HepG2 (cell line): Measurements from ENCODE around the gene OPA3. TPM values are rescaled to one million over a fixed set of nuclear protein-coding genes. Genes with fewer than 3 reads are reported as not detected.

Source experiments
- BATF2 ChIP-seq: sonication (generic); formaldehyde crosslinking; IDR thresholded peaks from 2 replicates; pipeline ENCODE4 v1.8.0; 2022; ENCODE audit warnings: mild to moderate bottlenecking, missing genetic modification reagents, moderate library complexity
- CAMTA2 ChIP-seq: sonication (generic); formaldehyde crosslinking; IDR thresholded peaks from 2 replicates; pipeline ENCODE4 v1.4.0; 2020; ENCODE audit warnings: mild to moderate bottlenecking, missing genetic modification reagents, borderline replicate concordance
- CHD2 ChIP-seq: IDR thresholded peaks from 2 replicates; pipeline ENCODE4 v1.6.1; 2011; ENCODE audit warnings: low read depth, low read length, improper control_type of control experiment
- FOSL2 ChIP-seq: sonication (generic); formaldehyde crosslinking; IDR thresholded peaks from 2 replicates; pipeline ENCODE4 v1.4.0; 2020; ENCODE audit warnings: missing genetic modification reagents
- GMEB1 ChIP-seq: sonication (generic); formaldehyde crosslinking; IDR thresholded peaks from 2 replicates; pipeline ENCODE4 v1.5.1; 2020; ENCODE audit warnings: missing genetic modification reagents, mild to moderate bottlenecking, borderline replicate concordance
- KLF12 ChIP-seq: sonication (generic); formaldehyde crosslinking; IDR thresholded peaks from 2 replicates; pipeline ENCODE4 v1.4.0; 2020; ENCODE audit warnings: missing genetic modification reagents, borderline replicate concordance
- MAFG ChIP-seq: sonication (generic); formaldehyde crosslinking; IDR thresholded peaks from 2 replicates; pipeline ENCODE4 v1.5.1; 2020; ENCODE audit warnings: mild to moderate bottlenecking, missing genetic modification reagents
- MED13 ChIP-seq: sonication (generic); formaldehyde crosslinking; IDR thresholded peaks from 2 replicates; pipeline ENCODE4 v1.5.0; 2020; ENCODE audit warnings: missing genetic modification reagents
- MXD3 ChIP-seq: IDR thresholded peaks from 2 replicates; pipeline ENCODE4 v1.6.1; 2016; ENCODE audit warnings: mild to moderate bottlenecking, missing biosample characterization, missing genetic modification reagents
- MZF1 ChIP-seq: sonication (generic); formaldehyde crosslinking; IDR thresholded peaks from 2 replicates; pipeline ENCODE4 v1.8.1; 2023; ENCODE audit warnings: mild to moderate bottlenecking, missing genetic modification reagents, borderline replicate concordance
- PCBP1 ChIP-seq: fragments of 200-400 bp; formaldehyde crosslinking; IDR thresholded peaks from 2 replicates; pipeline ENCODE4 v1.6.1; 2017; ENCODE audit warnings: mild to moderate bottlenecking, low read depth, low read length, borderline replicate concordance
- PHF21A ChIP-seq: sonication (generic); formaldehyde crosslinking; IDR thresholded peaks from 2 replicates; pipeline ENCODE4 v1.5.0; 2020; ENCODE audit warnings: mild to moderate bottlenecking, missing genetic modification reagents
- ZBTB38 ChIP-seq: sonication (generic); formaldehyde crosslinking; IDR thresholded peaks from 2 replicates; pipeline ENCODE4 v1.5.1; 2020; ENCODE audit warnings: mild to moderate bottlenecking, missing genetic modification reagents
- ZFP90 ChIP-seq: sonication (generic); formaldehyde crosslinking; IDR thresholded peaks from 2 replicates; pipeline ENCODE4 v1.8.0; 2022; ENCODE audit warnings: missing genetic modification reagents, mild to moderate bottlenecking, inconsistent platforms, borderline replicate concordance
- ZFY ChIP-seq: sonication (generic); formaldehyde crosslinking; IDR thresholded peaks from 2 replicates; pipeline ENCODE4 v1.4.0; 2020; ENCODE audit warnings: missing genetic modification reagents
- ZNF205 ChIP-seq: IDR thresholded peaks from 2 replicates; pipeline ENCODE4 v1.6.1; 2018; ENCODE audit warnings: missing biosample characterization, missing genetic modification reagents
- ZNF256 ChIP-seq: sonication (generic); formaldehyde crosslinking; conservative IDR thresholded peaks from 2 replicates; pipeline ENCODE4 v1.4.0; 2020; ENCODE audit warnings: missing genetic modification reagents
- ZNF280B ChIP-seq: sonication (generic); formaldehyde crosslinking; IDR thresholded peaks from 2 replicates; pipeline ENCODE4 v1.5.0; 2020; ENCODE audit warnings: missing genetic modification reagents, mild to moderate bottlenecking, borderline replicate concordance
- ZNF333 ChIP-seq: sonication (generic); formaldehyde crosslinking; IDR thresholded peaks from 2 replicates; pipeline ENCODE4 v1.4.0; 2020; ENCODE audit warnings: mild to moderate bottlenecking, missing genetic modification reagents, borderline replicate concordance
- ZNF800 ChIP-seq: sonication (generic); formaldehyde crosslinking; IDR thresholded peaks from 2 replicates; pipeline ENCODE4 v1.4.0; 2020; ENCODE audit warnings: missing genetic modification reagents
- ZNF839 ChIP-seq: sonication (generic); formaldehyde crosslinking; IDR thresholded peaks from 2 replicates; pipeline ENCODE4 v1.4.0; 2020; ENCODE audit warnings: missing genetic modification reagents, mild to moderate bottlenecking, borderline replicate concordance
- ZNF878 ChIP-seq: sonication (generic); formaldehyde crosslinking; IDR thresholded peaks from 2 replicates; pipeline ENCODE4 v1.8.1; 2023; ENCODE audit warnings: mild to moderate bottlenecking, missing genetic modification reagents, moderate library complexity
- ZSCAN9 ChIP-seq: IDR thresholded peaks from 2 replicates; pipeline ENCODE4 v1.6.1; 2016; ENCODE audit warnings: borderline replicate concordance
- polyA plus RNA-seq, 8 experiments: library from polyadenylated mRNA; depleted of rRNA in 3 of 8; stranded (reverse) in 7 of 8; unstranded in 1 of 8; fragments of >200 nt; fragmentation: Illumina TruSeq in 4 of 8; extraction: Trizol in 4 of 8; gene quantifications; 2 replicates each; pipeline versions ENCODE4 v1.2.1 to v1.2.3, GENCODE V29; 2011 to 2016; ENCODE audit warnings: low read depth in 4 of 8, missing spikeins in 1 of 8, mixed read lengths in 1 of 8; ENCODE audit not compliant: insufficient read depth in 1 of 8
- total RNA-seq, 5 experiments: library from RNA; depleted of rRNA; stranded (reverse); fragments of >200 nt; fragmentation: Illumina TruSeq; extraction: Trizol; gene quantifications; 2 replicates each; pipeline ENCODE4 v1.2.3, GENCODE V29; 2016; ENCODE audit warnings: low read depth in 1 of 5

OPA3 gene
- total and polyA plus RNA-seq, 2 of the 13 experiments (the other 11 are each of a cell fraction or from before 2014, with no cell fraction given) = 8.3 to 17.7 TPM

GRCh38 chr19:45506989-45507871 lies 77.4 kb downstream of the OPA3 start, which contains the start of gene VASP (continued):
- TF ChIP-seq MXD3 (CRISPR knock-in tag) (peak; percentile 77), KLF12 (CRISPR knock-in tag) (peak; percentile 83), ZFP90 (CRISPR knock-in tag) (0 out of 2 replicates have a peak, but pooled peaks have one; percentile 31), PCBP1 (peak; percentile 66; the same call in 1 of the 2 replicates), ZNF256 (CRISPR knock-in tag) (0 out of 2 replicates have a peak, but pooled peaks have one; percentile 42), ZFY (CRISPR knock-in tag) (peak; percentile 56; the same call in 1 of the 2 replicates), ZNF800 (CRISPR knock-in tag) (peak; percentile 57; the same call in 1 of the 2 replicates), ZNF280B (CRISPR knock-in tag) (peak; percentile 65; the same call in 1 of the 2 replicates), MED13 (peak; percentile 76; the same call in 1 of the 2 replicates), CHD2 (no peak), ZNF839 (CRISPR knock-in tag) (no peak), PHF21A (CRISPR knock-in tag) (no peak), ZNF205 (CRISPR knock-in tag) (peak; percentile 39; the same call in 1 of the 2 replicates), ZBTB38 (CRISPR knock-in tag) (0 out of 2 replicates have a peak, but pooled peaks have one; percentile 17), GMEB1 (CRISPR knock-in tag) (0 out of 2 replicates have a peak, but pooled peaks have one; percentile 7), ZNF878 (0 out of 2 replicates have a peak, but pooled peaks have one; percentile 46), MAFG (no peak), MZF1 (CRISPR knock-in tag) (no peak), FOSL2 (CRISPR knock-in tag) (peak; percentile 74), CAMTA2 (CRISPR knock-in tag) (no peak), ZNF333 (CRISPR knock-in tag) (no peak), ZSCAN9 (CRISPR knock-in tag) (peak; percentile 87; the same call in 1 of the 2 replicates), BATF2 (peak; percentile 65; the same call in 1 of the 2 replicates)
